Large intestine (tissue), 1 donor: Measurements from ENCODE around the gene GPD1L. TPM values are rescaled to one million over a fixed set of nuclear protein-coding genes. Genes with fewer than 3 reads are reported as not detected.

ENCODE experiments used
- polyA plus RNA-seq: library from polyadenylated mRNA; unstranded; fragments of 120-200 nt; gene quantifications from one replicate; pipeline ENCODE4 v1.2.1, GENCODE V29; 2013

GPD1L gene
- polyA plus RNA-seq, 1 donor: 17.5 TPM

Other genes starting within 250 kb of the GPD1L start
- 12.4 TPM for gene OSBPL10, start 125.4 kb upstream of the GPD1L start, polyA plus RNA-seq
- gene ZNF860, start 124.9 kb upstream of the GPD1L start, polyA plus RNA-seq: 1.1 TPM
- 20.1 TPM for gene CMTM8, start 132.1 kb downstream of the GPD1L start, polyA plus RNA-seq